Measurements from ENCODE around the gene SH2B3.

Gene SH2B3

GRCh38 chr12:111409780-111410430 is 4.2 kb downstream of the SH2B3 start:
- no peak for DNase-seq

GRCh38 chr12:111410431-111411184 is 4.9 kb downstream of the SH2B3 start:
- DNase-seq, result no peak

GRCh38 chr12:111411185-111411764 is 5.6 kb downstream of the SH2B3 start:
- DNase-seq, result no peak

GRCh38 chr12:111412007-111412829 is 6.5 kb downstream of the SH2B3 start:
- DNase-seq, result peak; percentile 66 to 84

GRCh38 chr12:111412830-111413441 is 7.2 kb downstream of the SH2B3 start:
- no peak for DNase-seq

GRCh38 chr12:111413442-111414086 is 7.8 kb downstream of the SH2B3 start:
- no peak for DNase-seq

GRCh38 chr12:111414711-111415252 is 9.1 kb downstream of the SH2B3 start:
- no peak for DNase-seq

- DNase-seq, result no peak
Observed at GRCh38 chr12:111417290-111417689, 11.6 kb downstream of the SH2B3 start.

GRCh38 chr12:111417784-111418593 is 12.3 kb downstream of the SH2B3 start:
- DNase-seq, result no peak

- DNase-seq, result no peak
Observed at GRCh38 chr12:111418594-111418880, 12.8 kb downstream of the SH2B3 start.

GRCh38 chr12:111419784-111420183 is 14.1 kb downstream of the SH2B3 start:
- no peak for DNase-seq

GRCh38 chr12:111420494-111420893 is 14.8 kb downstream of the SH2B3 start:
- no peak for DNase-seq

- DNase-seq, result no peak
Observed at GRCh38 chr12:111424189-111424792, 18.6 kb downstream of the SH2B3 start.

GRCh38 chr12:111424793-111425251 is 19.1 kb downstream of the SH2B3 start:
- no peak for DNase-seq

- no peak for DNase-seq
Observed at GRCh38 chr12:111425655-111426054, 19.9 kb downstream of the SH2B3 start.

- no peak for DNase-seq
Observed at GRCh38 chr12:111426344-111427185, 20.8 kb downstream of the SH2B3 start.

GRCh38 chr12:111427417-111428074 is 21.8 kb downstream of the SH2B3 start:
- no peak for DNase-seq

GRCh38 chr12:111428081-111428727 is 22.5 kb downstream of the SH2B3 start:
- no peak for DNase-seq

- no peak for DNase-seq
Observed at GRCh38 chr12:111428728-111429175, 23.0 kb downstream of the SH2B3 start.
